ENCODE data around the gene ITPA. TPM values are rescaled to one million over a fixed set of nuclear protein-coding genes. Genes with fewer than 3 reads are reported as not detected.

The ITPA gene
- total and polyA plus RNA-seq, 2 of the 13 experiments (the other 11 are each of a cell fraction or from before 2014, with no cell fraction given): 60.1 to 103 TPM

DNA sequence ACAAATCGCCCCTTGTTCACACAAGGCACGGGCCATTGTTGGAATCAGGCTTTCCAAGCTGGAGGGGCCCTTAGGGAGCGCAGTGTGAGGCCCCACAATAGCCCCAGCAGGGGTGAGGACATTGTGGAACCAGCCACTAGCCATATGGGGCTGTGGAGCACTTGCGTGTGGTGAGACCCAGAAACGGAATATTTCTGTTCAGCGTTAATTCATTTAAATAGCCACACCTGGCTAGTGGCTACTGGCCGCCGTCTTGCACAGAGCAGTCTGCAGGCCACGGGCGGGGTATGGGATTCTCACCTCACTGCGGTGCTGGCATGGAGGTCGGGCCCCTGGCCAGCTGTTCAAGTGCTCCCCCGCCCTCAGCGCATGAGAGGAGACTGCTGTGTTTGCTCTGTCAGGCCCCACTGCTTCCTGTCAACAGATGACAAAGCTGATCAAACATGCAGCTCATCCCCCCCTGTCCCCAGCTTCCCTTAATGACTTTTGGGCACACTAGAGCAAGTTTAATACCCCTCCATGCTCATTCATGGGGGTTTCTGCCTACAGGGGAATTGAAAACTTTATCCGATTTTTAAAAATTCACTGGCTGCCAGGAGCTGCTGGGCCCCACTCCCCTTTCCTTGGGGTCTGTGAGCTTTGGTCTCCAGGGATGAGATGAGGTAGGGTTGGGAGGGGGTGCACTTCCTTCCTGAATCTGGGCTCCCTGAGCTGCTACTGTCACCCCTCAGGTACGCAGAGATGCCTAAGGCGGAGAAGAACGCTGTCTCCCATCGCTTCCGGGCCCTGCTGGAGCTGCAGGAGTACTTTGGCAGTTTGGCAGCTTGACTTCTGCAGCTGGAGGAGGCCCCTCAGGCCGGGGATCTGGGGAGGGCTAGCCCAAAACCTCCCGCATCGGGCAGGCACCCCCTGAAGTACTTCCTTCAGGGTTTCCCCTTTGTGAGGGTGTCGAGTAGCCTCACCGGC lies 13.6 kb downstream of the ITPA start (continued):
- TF ChIP-seq ZSCAN21 (CRISPR knock-in tag; IDR thresholded peaks at IDR 0.05; ENCODE audit: borderline replicate concordance): peak; percentile 58
- peak; percentile 60; the same call in 1 of the 2 replicates for TF ChIP-seq WIZ (CRISPR knock-in tag; IDR thresholded peaks at IDR 0.05)
- TF ChIP-seq KDM5B (CRISPR knock-in tag; IDR thresholded peaks at IDR 0.05; ENCODE audit: borderline replicate concordance): peak; percentile 96; the same call in 1 of the 2 replicates
- peak; percentile 96 for TF ChIP-seq PHF5A (CRISPR knock-in tag; IDR thresholded peaks at IDR 0.05; ENCODE audit: low read depth, unreplicated experiment)
- TF ChIP-seq, protein P1, sequence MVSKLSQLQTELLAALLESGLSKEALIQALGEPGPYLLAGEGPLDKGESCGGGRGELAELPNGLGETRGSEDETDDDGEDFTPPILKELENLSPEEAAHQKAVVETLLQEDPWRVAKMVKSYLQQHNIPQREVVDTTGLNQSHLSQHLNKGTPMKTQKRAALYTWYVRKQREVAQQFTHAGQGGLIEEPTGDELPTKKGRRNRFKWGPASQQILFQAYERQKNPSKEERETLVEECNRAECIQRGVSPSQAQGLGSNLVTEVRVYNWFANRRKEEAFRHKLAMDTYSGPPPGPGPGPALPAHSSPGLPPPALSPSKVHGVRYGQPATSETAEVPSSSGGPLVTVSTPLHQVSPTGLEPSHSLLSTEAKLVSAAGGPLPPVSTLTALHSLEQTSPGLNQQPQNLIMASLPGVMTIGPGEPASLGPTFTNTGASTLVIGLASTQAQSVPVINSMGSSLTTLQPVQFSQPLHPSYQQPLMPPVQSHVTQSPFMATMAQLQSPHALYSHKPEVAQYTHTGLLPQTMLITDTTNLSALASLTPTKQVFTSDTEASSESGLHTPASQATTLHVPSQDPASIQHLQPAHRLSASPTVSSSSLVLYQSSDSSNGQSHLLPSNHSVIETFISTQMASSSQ (IDR thresholded peaks at IDR 0.05; ENCODE audit: low read depth): peak; percentile 69
- TF ChIP-seq, protein P1 (CRISPR knock-in tag; IDR thresholded peaks at IDR 0.05; ENCODE audit: borderline replicate concordance): peak; percentile 92
- TF ChIP-seq ZNF770 (CRISPR knock-in tag; IDR thresholded peaks at IDR 0.05): peak; percentile 73
- peak; percentile 24; the same call in 1 of the 2 replicates for TF ChIP-seq TAF1 (CRISPR knock-in tag; IDR thresholded peaks at IDR 0.05)
- TF ChIP-seq PHF21A (CRISPR knock-in tag; IDR thresholded peaks at IDR 0.05): peak; percentile 98
- 0 out of 2 replicates have a peak, but pooled peaks have one; percentile 23 for TF ChIP-seq SNAPC2 (CRISPR knock-in tag; IDR thresholded peaks at IDR 0.05)
- peak; percentile 91 for TF ChIP-seq SIX4 (CRISPR knock-in tag; IDR thresholded peaks at IDR 0.05)
- TF ChIP-seq ZNF782 (CRISPR knock-in tag; IDR thresholded peaks at IDR 0.05; ENCODE audit: borderline replicate concordance): peak; percentile 38; the same call in 1 of the 2 replicates
- peak; percentile 99 for TF ChIP-seq ZNF430 (CRISPR knock-in tag; IDR thresholded peaks at IDR 0.05)
- TF ChIP-seq TBL1XR1 (IDR thresholded peaks at IDR 0.05; ENCODE audit: borderline replicate concordance, low read length, partially characterized antibody): peak; percentile 67
- TF ChIP-seq ZNF225 (CRISPR knock-in tag; IDR thresholded peaks at IDR 0.05): no peak; the same call in 1 of the 2 replicates
- peak; percentile 82 for TF ChIP-seq TFDP2 (CRISPR knock-in tag; IDR thresholded peaks at IDR 0.05)
- TF ChIP-seq ZNF24 (IDR thresholded peaks at IDR 0.05): no peak
- peak; percentile 98 for TF ChIP-seq FOSL2 (CRISPR knock-in tag; IDR thresholded peaks at IDR 0.05)
- TF ChIP-seq ZNF598 (CRISPR knock-in tag; IDR thresholded peaks at IDR 0.05; ENCODE audit: borderline replicate concordance): peak; percentile 90
- no peak for TF ChIP-seq TCF7L2 (IDR thresholded peaks at IDR 0.05; ENCODE audit: low read depth, low read length)
- TF ChIP-seq ARNT (IDR thresholded peaks at IDR 0.05): no peak
- TF ChIP-seq HNRNPUL1 (IDR thresholded peaks at IDR 0.05; ENCODE audit: low read depth, low read length): no peak

All from HepG2 (cell line).